ENCODE measurements around the gene BICC1. TPM values are rescaled to one million over a fixed set of nuclear protein-coding genes. Genes with fewer than 3 reads are reported as not detected.
A peak's percentile ranks its signal among the peaks of the same experiment; 100 is the strongest.

The BICC1 gene
- total RNA-seq, 1 experiment from 2014 or later = 118 TPM

DNA sequence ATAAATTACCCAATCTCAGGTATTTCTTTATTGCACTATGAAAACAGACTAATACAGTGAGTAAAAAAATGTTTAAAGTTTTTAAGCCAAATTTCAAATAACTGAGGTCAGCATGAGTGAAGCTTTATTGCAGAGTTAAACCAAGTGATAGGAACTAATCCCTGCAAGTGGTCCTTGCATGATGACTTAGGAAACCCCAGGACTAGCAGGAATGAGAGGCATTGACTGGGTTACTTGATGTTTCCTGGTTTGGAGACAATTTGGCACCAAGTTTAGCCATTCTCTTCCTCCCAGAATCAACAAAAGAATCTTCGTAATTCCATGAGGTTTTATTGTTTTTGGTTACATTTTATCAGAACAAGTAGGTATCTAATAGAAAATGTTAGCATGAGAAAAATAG, 194.2 kb downstream of the BICC1 start:
- H3K4me3 ChIP-seq (ENCODE audit: low read depth, low read length) = no peak overlapping the region
- intact Hi-C loops (cut with micrococcal nuclease; ENCODE audit: unreplicated experiment) = no loop called here
- CTCF ChIA-PET = no interaction called here
- POLR2A ChIA-PET = no interaction called here
- Mint-ChIP-seq H3K4me1 (ENCODE audit: low read depth, unreplicated experiment) (no peaks in the 10 kb centered on the region), H3K27me3 (ENCODE audit: insufficient read depth, unreplicated experiment) (no peaks in the 10 kb centered on the region), H3K27ac (ENCODE audit: unreplicated experiment) (no peak overlapping the region), H3K36me3 (ENCODE audit: insufficient read depth, unreplicated experiment) (peaks cover 21% of the 10 kb centered on the region), H3K9me3 (ENCODE audit: unreplicated experiment) (peaks cover 6% of the 10 kb centered on the region), H3K4me3 (ENCODE audit: unreplicated experiment) (no peak overlapping the region)
- no peaks in the 10 kb centered on the region for H3K9me3 ChIP-seq
- no TSS peak for BruUV-seq (replicated peaks)
- no peak for DNase-seq
- no peaks in the 10 kb centered on the region for H3K36me3 ChIP-seq (ENCODE audit: control insufficient read depth, insufficient read depth, low read length)
- H3K4me1 ChIP-seq = no peaks in the 10 kb centered on the region
- TF ChIP-seq, protein P1, sequence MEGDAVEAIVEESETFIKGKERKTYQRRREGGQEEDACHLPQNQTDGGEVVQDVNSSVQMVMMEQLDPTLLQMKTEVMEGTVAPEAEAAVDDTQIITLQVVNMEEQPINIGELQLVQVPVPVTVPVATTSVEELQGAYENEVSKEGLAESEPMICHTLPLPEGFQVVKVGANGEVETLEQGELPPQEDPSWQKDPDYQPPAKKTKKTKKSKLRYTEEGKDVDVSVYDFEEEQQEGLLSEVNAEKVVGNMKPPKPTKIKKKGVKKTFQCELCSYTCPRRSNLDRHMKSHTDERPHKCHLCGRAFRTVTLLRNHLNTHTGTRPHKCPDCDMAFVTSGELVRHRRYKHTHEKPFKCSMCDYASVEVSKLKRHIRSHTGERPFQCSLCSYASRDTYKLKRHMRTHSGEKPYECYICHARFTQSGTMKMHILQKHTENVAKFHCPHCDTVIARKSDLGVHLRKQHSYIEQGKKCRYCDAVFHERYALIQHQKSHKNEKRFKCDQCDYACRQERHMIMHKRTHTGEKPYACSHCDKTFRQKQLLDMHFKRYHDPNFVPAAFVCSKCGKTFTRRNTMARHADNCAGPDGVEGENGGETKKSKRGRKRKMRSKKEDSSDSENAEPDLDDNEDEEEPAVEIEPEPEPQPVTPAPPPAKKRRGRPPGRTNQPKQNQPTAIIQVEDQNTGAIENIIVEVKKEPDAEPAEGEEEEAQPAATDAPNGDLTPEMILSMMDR (IDR thresholded peaks at IDR 0.05; ENCODE audit: insufficient read depth in 1 of 2, low read depth in 1 of 2, low read length in 1 of 2, severe bottlenecking in 1 of 2, unreplicated experiment in 1 of 2) = no peak
- H3K27me3 ChIP-seq (replicated peaks; ENCODE audit: control insufficient read depth, insufficient read depth, low read length) = no peaks in the 10 kb centered on the region

DNA sequence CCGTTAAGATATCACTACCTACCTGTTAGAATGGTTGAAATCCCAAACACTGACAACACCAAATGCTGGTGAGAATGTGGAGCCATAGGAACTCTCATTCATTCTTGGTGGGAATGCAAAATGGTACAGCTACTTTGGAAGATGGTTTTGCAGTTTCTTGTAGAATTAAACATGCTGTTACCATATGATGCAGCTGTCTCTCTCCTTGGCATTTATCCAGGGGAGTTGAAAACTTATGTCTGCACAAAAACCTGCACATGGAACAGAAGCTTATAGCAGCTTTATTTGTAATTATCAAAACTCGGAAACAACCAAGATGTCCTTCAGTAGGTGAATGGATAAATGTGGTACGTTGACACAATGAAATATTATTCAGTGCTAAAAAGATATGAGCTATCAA, 199.5 kb downstream of the BICC1 start:
- Histone ChIP-seq H3K4me1 (no peaks in the 10 kb centered on the region), H3K9me3 (no peaks in the 10 kb centered on the region), H3K4me3 (ENCODE audit: low read depth, low read length) (no peak overlapping the region), H3K27me3 (replicated peaks; ENCODE audit: control insufficient read depth, insufficient read depth, low read length) (no peaks in the 10 kb centered on the region), H3K36me3 (ENCODE audit: control insufficient read depth, insufficient read depth, low read length) (no peaks in the 10 kb centered on the region)
- TF ChIP-seq, protein P1 (IDR thresholded peaks at IDR 0.05; ENCODE audit: insufficient read depth in 1 of 2, low read depth in 1 of 2, low read length in 1 of 2, severe bottlenecking in 1 of 2, unreplicated experiment in 1 of 2) = no peak
- CTCF ChIA-PET = no interaction called here
- Mint-ChIP-seq H3K27ac (ENCODE audit: unreplicated experiment) (no peak overlapping the region), H3K4me3 (ENCODE audit: unreplicated experiment) (no peak overlapping the region), H3K9me3 (ENCODE audit: unreplicated experiment) (peaks cover 10% of the 10 kb centered on the region), H3K36me3 (ENCODE audit: insufficient read depth, unreplicated experiment) (peaks cover 22% of the 10 kb centered on the region), H3K4me1 (ENCODE audit: low read depth, unreplicated experiment) (no peaks in the 10 kb centered on the region), H3K27me3 (ENCODE audit: insufficient read depth, unreplicated experiment) (no peaks in the 10 kb centered on the region)
- intact Hi-C loops (cut with micrococcal nuclease; ENCODE audit: unreplicated experiment) = loop anchor here (2.0 to 5.0 kb wide), 2 partner anchors 31 to 180 kb away; no protein-coding TSS in a partner anchor
- no peak for DNase-seq
- BruUV-seq (replicated peaks) = no TSS peak
- POLR2A ChIA-PET = no interaction called here

DNA sequence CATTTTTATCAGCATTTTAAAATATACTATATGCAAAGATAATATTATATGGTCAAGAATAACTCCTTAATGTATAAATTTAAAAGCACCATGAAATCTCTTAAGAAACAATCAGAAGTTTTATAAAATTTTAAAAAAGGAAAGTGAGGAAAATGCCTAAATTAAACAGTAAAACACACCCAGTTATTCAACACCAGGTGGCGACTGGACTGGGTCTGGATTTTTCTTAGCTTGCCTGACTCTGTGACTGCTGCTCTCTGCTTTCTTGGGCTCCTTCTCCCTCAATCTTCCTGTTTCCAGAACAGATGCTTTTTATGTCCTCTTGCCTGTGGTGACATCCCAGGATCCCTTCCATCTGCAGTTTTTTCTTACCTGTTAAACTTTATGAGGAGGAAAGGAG, 200.3 kb downstream of the BICC1 start:
- H3K9me3 Mint-ChIP-seq (ENCODE audit: unreplicated experiment) = peaks cover 10% of the 10 kb centered on the region
- no TSS peak for BruUV-seq (replicated peaks)
- intact Hi-C loops (cut with micrococcal nuclease; ENCODE audit: unreplicated experiment) = loop anchor here (2.0 to 5.0 kb wide), 2 partner anchors 32 to 181 kb away; no protein-coding TSS in a partner anchor
- TF ChIP-seq, protein P1 (IDR thresholded peaks at IDR 0.05; ENCODE audit: insufficient read depth in 1 of 2, low read depth in 1 of 2, low read length in 1 of 2, severe bottlenecking in 1 of 2, unreplicated experiment in 1 of 2) = peak; percentile 38 to 49
- H3K27me3 ChIP-seq (replicated peaks; ENCODE audit: control insufficient read depth, insufficient read depth, low read length) = no peaks in the 10 kb centered on the region
- POLR2A ChIA-PET = no interaction called here
- no peak overlapping the region for H3K4me3 ChIP-seq (ENCODE audit: low read depth, low read length)
- H3K4me3 Mint-ChIP-seq (ENCODE audit: unreplicated experiment) = no peak overlapping the region
- peak in 1 of 2 experiments; percentile 22 for DNase-seq
- CTCF ChIA-PET = interaction anchor here (0.7 to 1.5 kb wide), 2 partner anchors 182 to 298 kb away, joined by 3 to 7 read pairs; no protein-coding TSS in a partner anchor
- H3K9me3 ChIP-seq = no peaks in the 10 kb centered on the region
- no peak overlapping the region for H3K27ac Mint-ChIP-seq (ENCODE audit: unreplicated experiment)
- no peaks in the 10 kb centered on the region for H3K4me1 ChIP-seq
- peaks cover 19% of the 10 kb centered on the region for H3K36me3 Mint-ChIP-seq (ENCODE audit: insufficient read depth, unreplicated experiment)
- H3K36me3 ChIP-seq (ENCODE audit: control insufficient read depth, insufficient read depth, low read length) = no peaks in the 10 kb centered on the region
- H3K27me3 Mint-ChIP-seq (ENCODE audit: insufficient read depth, unreplicated experiment) = no peaks in the 10 kb centered on the region
- no peaks in the 10 kb centered on the region for H3K4me1 Mint-ChIP-seq (ENCODE audit: low read depth, unreplicated experiment)
